HAP-1 (cell line): ENCODE measurements around the gene MRPS18A.
A peak's percentile ranks its signal among the peaks of the same experiment; 100 is the strongest.
"Not testable (repeated sequence)": the region's sequence is repeated elsewhere in the genome, so short reads cannot be mapped to it uniquely, and the experiment has no call there.

Experiments
- DNase-seq, 2 experiments: peaks; one replicate each; pipeline ENCODE4 v3.0.0-alpha.2; 2016 to 2020; ENCODE audit warnings: low spot score in 2 of 2
- H3K27me3 ChIP-seq: fragments of 250-450 bp; sonication (Bioruptor Pico); 2 replicates; pipeline ENCODE4 v1.5.1; 2020; ENCODE audit warnings: low read depth, mild to moderate bottlenecking, moderate library complexity
- H3K36me3 ChIP-seq: fragments of 250-450 bp; sonication (Bioruptor Pico); replicated peaks from 2 replicates; pipeline ENCODE4 v1.5.1; 2020; ENCODE audit warnings: mild to moderate bottlenecking
- H3K4me1 ChIP-seq: fragments of 250-450 bp; sonication (Bioruptor Pico); 2 replicates; pipeline ENCODE4 v1.5.1; 2020; ENCODE audit warnings: mild to moderate bottlenecking
- H3K4me3 ChIP-seq: fragments of 250-450 bp; sonication (Bioruptor Pico); 2 replicates; pipeline ENCODE4 v1.5.1; 2020; ENCODE audit warnings: mild to moderate bottlenecking, moderate library complexity
- H3K9me3 ChIP-seq: fragments of 250-450 bp; sonication (Bioruptor Pico); 2 replicates; pipeline ENCODE4 v1.5.1; 2020; ENCODE audit warnings: mild to moderate bottlenecking, moderate library complexity
- in situ Hi-C: fragments of 300-500 bp; cut with MboI; formaldehyde crosslinking; loops from 3 replicates; pipeline ENCODE4 v1.14.3; 2020; ENCODE audit warnings: low sequenced_read_pairs, inconsistent platforms, mixed read lengths

Gene MRPS18A

GRCh38 chr6:43636308-43636659, 51.3 kb downstream of the MRPS18A start:
- no peaks in the 10 kb centered on the region for H3K27me3 ChIP-seq
- H3K36me3 ChIP-seq, result peaks cover 50% of the 10 kb centered on the region
- peak overlapping the region; percentile 82 for H3K4me3 ChIP-seq
- no peaks in the 10 kb centered on the region for H3K9me3 ChIP-seq
- DNase-seq, result no peak
- peaks cover 6% of the 10 kb centered on the region for H3K4me1 ChIP-seq
- in situ Hi-C loops, result no loop called here

- peak; percentile 82 to 92 for DNase-seq
Measured at GRCh38 chr6:43635387-43636307, 51.9 kb downstream of the MRPS18A start, which contains the start of gene MAD2L1BP. MAD2L1BP (plus strand) TSS chr6:43635840; CDS start chr6:43635876, 36 bp downstream.

GRCh38 chr6:43634702-43635303, 52.8 kb downstream of the MRPS18A start:
- in situ Hi-C loops, result no loop called here
- no peaks in the 10 kb centered on the region for H3K9me3 ChIP-seq
- no peak overlapping the region for H3K4me3 ChIP-seq
- peaks cover 35% of the 10 kb centered on the region for H3K36me3 ChIP-seq
- peaks cover 11% of the 10 kb centered on the region for H3K4me1 ChIP-seq
- no peaks in the 10 kb centered on the region for H3K27me3 ChIP-seq
- no peak for DNase-seq

More at GRCh38 chr6:43635387-43636307, 51.9 kb downstream of the MRPS18A start, which contains the start of gene MAD2L1BP:
- Histone ChIP-seq H3K4me3 (peak within 1 kb of the TSS; percentile 82), H3K27me3 (no peaks in the 10 kb centered on the region), H3K4me1 (peaks cover 6% of the 10 kb centered on the region), H3K9me3 (no peaks in the 10 kb centered on the region), H3K36me3 (peaks cover 44% of the 10 kb centered on the region)
- in situ Hi-C loops, result no loop called here

- Histone ChIP-seq H3K36me3 (peaks cover 17% of the 10 kb centered on the region), H3K4me1 (peaks cover 17% of the 10 kb centered on the region)
- H3K9me3 ChIP-seq, in situ Hi-C loops, H3K27me3 ChIP-seq, H3K4me3 ChIP-seq, DNase-seq: not testable (repeated sequence)
Measured at GRCh38 chr6:43633002-43633401, 54.6 kb downstream of the MRPS18A start.

DNA sequence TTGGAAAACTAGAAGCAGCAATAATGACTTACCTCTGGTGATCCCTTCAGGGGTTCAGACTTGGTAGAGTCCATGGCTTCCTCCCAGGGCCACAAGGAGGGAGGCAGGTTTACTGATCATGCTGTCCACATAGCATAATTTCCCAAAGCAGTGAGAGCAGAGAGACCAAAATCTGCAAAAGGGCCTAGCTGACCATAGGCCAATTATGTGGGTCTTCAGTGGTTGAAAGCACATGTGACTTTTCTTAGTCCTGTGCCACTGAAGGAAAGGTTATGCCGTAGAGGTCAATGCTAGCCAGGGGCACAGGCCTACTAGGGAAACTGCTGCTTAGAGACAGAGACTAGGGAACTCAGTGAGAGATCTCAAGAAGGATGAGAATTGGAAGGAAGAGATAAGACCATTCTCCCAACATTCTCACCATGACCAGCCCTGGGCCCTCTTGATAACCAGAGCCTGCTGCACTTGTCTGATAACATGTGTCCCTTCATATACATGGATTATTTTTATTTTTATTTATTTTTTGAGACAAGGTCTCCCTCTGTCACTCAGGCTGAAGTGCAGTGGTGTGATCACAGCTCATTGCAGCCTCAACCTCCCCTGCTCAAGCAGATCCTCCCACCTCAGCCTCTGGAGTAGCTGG, 56.5 kb downstream of the MRPS18A start:
- Histone ChIP-seq H3K9me3 (no peaks in the 10 kb centered on the region), H3K4me1 (peaks cover 18% of the 10 kb centered on the region), H3K4me3 (no peak overlapping the region), H3K27me3 (no peaks in the 10 kb centered on the region), H3K36me3 (peaks cover 11% of the 10 kb centered on the region)
- no peak for DNase-seq
- in situ Hi-C loops, result no loop called here

DNA sequence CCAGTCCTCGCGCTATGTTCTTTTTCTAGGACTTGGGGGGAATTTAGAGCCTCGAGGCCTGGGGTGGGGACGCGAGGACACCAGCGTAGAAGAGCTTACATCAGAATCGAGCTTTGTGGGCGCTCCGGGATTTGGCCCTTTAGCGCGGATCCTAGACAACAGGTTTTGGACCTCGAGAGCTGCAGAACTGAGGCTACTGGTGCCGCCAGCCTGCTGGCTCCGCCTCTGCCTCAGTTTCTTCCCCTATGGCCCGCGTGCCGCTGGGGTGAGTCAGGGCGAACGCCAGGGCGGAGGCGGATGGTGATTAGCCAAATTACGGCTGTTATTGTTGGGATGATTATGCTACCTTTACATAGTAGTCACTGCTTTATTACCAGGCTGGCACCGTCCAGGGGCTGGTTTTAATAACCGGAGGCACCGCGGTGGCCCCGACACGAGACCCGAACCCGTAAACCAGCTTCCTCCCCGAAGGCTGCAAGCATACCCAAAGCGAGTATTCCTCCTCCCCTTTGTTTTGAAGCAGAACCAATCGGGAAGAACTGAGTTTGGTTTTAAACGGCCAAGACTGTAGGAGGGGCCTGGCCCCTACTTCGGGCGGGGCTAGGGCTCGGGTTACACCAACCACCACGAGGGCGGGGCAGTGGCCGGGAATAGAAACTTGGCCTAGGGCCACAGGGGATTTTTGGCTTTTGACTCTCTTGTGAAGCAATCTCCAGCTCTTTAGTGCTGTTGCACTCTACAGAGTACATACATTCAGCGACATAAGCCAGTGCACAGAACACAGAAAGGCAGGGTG, 57.9 kb downstream of the MRPS18A start:
- in situ Hi-C loops, result no loop called here
- H3K4me3 ChIP-seq, result peak overlapping the region; percentile 72
- DNase-seq, result peak; percentile 98 to 99
- H3K27me3 ChIP-seq, result no peaks in the 10 kb centered on the region
- peaks cover 25% of the 10 kb centered on the region for H3K36me3 ChIP-seq
- H3K9me3 ChIP-seq, result no peaks in the 10 kb centered on the region
- H3K4me1 ChIP-seq, result peaks cover 18% of the 10 kb centered on the region

DNA sequence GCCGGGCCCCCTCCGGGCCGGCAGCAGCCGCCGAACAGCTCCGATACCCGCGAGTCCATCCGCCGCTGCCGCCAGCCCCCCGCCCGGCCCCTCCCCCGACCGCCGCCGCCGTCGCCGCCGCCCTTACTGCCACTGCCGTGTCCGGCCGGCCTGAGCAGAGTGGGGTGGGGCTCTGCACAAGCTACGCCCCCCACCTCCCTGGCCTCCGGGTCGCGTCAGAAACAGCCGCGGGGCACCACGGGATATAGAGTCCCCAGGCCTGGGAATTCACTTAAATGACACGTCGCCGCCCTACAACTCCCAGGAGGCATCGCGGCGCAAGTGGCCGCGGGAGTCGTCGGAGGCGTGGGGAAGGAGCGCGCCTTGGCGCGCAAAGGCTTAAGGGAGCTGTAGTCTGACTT, 58.5 kb downstream of the MRPS18A start, which contains the start of gene GTPBP2:
TSS of gene GTPBP2 (minus strand) at position 161 of the 401 bp plus-strand sequence. CDS start at position 59, 102 bp downstream.
- Histone ChIP-seq H3K27me3 (no peaks in the 10 kb centered on the region), H3K4me1 (peaks cover 18% of the 10 kb centered on the region), H3K4me3 (peak within 1 kb of the TSS; percentile 72), H3K36me3 (peaks cover 31% of the 10 kb centered on the region), H3K9me3 (no peaks in the 10 kb centered on the region)
- in situ Hi-C loops, result no loop called here
- DNase-seq, result peak; percentile 96 to 99

- DNase-seq, result peak; percentile 50 to 75
- Histone ChIP-seq H3K4me3 (peak overlapping the region; percentile 72), H3K9me3 (no peaks in the 10 kb centered on the region), H3K4me1 (peaks cover 18% of the 10 kb centered on the region), H3K36me3 (peaks cover 36% of the 10 kb centered on the region), H3K27me3 (no peaks in the 10 kb centered on the region)
- in situ Hi-C loops, result no loop called here
Measured at GRCh38 chr6:43628393-43629103, 59.0 kb downstream of the MRPS18A start.

DNA sequence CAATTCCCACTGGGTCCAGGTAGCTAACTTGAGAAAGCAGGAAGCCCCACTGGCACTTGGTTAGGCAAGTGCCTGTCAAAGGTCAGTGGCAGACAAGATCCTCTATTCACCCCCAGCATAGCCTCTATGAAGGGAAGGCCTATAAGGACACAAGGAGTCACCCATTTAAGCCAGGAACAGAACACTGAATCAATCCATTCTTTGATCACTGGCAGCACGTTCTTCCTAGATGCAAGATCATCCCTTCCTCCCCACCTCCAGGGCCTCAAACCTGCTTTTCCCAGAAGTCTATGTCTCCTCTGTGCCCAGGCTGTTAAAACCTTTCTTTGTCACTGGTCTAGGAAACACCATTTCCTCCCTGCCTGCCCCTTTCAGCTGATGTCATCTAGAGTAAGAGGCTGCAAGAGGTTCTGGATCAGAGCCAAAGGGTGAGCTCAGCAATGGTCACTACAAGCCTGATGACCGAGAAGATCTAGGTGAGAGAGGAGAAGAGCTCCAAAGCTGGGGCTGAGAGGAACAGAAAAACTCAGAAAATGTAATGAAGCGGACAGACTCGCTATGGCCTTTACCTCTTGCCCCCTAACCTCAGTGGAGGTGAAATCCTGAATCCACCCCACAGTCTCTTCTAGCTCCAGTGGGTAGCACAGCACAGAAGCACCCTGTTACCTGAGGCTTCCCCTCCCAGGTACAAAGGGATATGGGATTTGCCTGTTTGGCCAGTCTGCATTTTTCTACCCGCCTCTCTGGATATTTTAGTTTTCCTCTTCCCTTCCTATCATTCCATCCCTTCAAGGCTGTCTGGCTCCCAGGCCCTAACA, 60.4 kb downstream of the MRPS18A start:
- Histone ChIP-seq H3K4me3 (peak overlapping the region; percentile 3; the same call in 1 of the 2 replicates), H3K36me3 (peaks cover 50% of the 10 kb centered on the region), H3K9me3 (no peaks in the 10 kb centered on the region), H3K27me3 (no peaks in the 10 kb centered on the region), H3K4me1 (peaks cover 18% of the 10 kb centered on the region)
- in situ Hi-C loops, result no loop called here
- no peak for DNase-seq

- in situ Hi-C loops, result no loop called here
- Histone ChIP-seq H3K27me3 (no peaks in the 10 kb centered on the region), H3K9me3 (no peaks in the 10 kb centered on the region), H3K4me1 (peaks cover 18% of the 10 kb centered on the region), H3K36me3 (peaks cover 67% of the 10 kb centered on the region), H3K4me3 (no peak overlapping the region)
- DNase-seq, result no peak
Measured at GRCh38 chr6:43625393-43625992, 62.1 kb downstream of the MRPS18A start.

DNA sequence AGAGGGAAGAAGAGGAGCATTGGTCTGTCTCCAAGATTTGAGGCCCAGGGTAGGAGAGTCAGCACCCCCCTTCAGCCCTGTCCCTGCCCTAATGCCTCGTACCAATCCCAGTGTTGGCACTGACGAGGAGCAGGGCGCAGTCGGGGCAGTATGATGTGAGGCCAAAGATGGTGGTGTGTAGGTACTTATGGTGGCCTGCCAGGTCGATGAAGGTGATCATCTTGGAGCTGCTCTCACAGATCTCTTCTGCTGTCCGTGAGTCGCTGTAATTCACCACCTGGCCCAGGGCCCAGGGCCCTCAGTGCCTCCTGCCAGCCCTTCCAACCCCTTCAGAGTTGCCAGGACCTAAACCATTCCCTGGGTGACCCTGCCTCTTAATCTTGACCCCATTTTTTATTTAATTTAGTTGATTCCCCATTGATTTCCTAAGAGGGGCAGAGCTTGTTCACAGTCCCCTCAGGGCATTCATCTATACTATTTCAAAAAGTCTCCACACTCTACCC, 62.8 kb downstream of the MRPS18A start:
- no peak for DNase-seq
- Histone ChIP-seq H3K27me3 (no peaks in the 10 kb centered on the region), H3K9me3 (no peaks in the 10 kb centered on the region), H3K4me1 (peaks cover 13% of the 10 kb centered on the region), H3K36me3 (peaks cover 70% of the 10 kb centered on the region), H3K4me3 (no peak overlapping the region)
- in situ Hi-C loops, result no loop called here
